CD4-positive, alpha-beta T cell treated with Interleukin-15 for 1 hour (primary cell): ENCODE measurements around the gene FBXO22.
A peak's percentile ranks its signal among the peaks of the same experiment; 100 is the strongest.
"Not testable (repeated sequence)": the region's sequence is repeated elsewhere in the genome, so short reads cannot be mapped to it uniquely, and the experiment has no call there.

Source experiments
- DNase-seq: peaks from one replicate; pipeline ENCODE4 v3.0.0-alpha.2; 2020

The FBXO22 gene

DNA sequence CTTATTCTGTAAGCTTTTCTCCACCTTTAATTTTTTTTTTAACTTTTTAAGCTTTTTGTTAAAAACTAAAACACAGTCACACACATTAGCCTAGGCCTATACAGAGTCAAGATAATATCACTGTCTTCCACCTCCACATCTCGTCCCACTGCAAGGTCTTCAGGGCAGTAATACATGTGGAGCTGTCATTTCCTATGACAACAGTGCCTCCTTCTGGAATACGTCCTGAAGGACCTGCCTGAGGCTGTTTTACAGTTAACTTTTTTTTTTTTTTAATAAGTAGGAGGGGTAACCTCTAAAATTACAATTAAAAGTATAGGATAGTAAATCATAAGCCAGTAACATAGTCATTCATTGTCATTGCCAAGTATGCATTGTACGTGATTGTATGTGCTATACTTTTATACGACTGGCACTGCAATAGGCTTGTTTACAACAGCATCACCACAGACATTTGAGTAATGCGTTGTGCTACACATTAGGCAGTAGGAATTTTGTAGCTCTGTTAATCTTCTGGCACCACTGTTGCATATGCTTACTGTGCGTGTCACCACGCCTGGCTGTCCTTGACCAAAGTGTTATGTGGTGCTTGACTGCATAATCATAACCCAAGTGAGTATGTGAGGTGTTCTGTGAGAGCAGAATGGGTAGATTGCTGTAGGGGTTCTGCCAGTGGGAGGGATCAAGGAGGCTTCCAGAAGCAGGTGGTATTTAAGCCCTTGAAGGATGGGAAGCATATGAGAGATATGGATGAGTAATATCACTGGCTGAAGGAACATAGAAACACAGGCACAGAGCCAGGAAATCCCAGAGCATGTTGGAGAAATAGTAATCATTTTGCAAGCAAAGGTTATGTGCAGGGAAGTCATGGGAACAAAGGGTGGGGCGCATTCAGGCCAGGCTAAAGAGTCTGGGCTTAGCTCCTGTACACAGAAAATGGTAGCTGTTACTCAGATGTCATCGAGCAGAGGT lies 18.3 kb downstream of the FBXO22 start:
- DNase-seq = peak; percentile 22

DNA sequence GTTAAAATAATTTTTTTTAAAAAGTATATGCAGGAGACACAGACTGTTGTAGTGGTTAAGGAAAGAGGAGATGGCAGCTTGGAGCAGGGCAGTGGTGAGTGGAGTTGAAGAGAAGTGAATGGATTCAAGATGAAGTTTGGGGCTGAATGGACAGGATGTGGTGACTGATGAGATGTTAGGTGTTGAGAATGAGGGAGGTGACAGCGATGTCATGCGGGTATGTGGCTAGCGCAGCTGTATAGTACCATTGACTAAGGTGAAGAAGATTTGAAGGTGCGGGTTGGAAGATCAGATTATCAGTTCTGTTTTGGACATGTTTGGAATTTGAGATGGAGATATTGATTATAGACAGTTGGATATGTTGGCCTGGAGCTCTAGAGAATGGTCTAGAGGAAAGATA lies 20.1 kb downstream of the FBXO22 start:
- DNase-seq = no peak

DNA sequence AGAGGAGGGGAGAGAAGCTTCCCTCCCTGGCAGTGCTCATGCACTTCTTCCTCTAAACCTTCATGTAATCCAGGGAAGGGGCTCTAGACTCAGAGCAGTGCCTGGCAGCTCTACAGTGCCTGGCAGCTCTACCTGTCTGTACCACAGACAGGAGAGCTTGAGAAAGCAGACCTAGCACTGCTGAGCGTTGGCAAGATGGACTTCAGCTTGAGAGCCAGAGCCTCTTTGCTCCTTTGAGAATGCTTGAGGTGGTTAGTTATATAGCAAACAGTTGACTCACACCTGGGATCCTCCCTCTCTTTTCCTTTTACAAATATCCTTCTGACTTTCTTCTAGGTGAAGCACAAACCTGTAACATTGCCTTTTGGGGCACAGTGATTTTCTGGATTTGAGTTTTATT lies 20.9 kb downstream of the FBXO22 start:
- DNase-seq = no peak

DNA sequence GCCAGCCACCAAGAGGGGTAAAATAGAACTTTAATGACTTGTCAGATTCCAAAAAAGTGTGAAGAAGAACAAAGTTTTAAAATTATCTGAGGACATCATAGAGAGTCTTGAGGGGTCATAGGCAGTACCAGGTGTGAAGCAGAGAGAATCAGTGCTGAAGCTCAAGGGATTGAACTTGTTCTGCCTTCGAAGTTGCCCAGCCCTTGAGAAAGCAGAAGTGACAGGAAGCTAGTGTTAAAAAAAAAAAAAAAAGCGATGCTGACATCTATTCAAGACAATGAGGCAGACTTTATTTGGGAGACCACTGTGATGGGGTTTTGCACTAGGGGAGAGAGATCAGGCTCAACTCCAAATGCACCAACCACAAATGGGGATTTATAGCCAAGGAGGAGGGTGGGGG lies 21.8 kb downstream of the FBXO22 start:
- no peak for DNase-seq

DNA sequence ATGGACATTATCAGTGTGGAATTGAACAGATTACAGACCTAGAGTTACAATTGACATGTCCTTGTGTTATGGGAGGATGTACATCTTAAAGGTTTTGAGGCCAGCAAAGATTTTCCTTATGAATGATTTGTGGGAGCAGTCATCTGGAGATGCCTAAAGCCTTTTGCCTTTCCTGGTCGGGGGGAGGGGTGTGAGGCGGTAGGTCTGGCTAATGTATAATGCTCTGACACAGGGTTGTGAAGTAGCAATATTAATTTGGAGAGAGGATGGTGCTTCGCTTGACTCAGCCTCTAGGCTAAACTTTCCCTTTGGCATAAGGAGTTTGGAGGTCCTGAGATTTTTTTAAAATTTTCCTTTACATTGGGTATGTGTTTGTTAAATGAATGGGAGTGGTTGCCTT lies 23.3 kb downstream of the FBXO22 start:
- no peak for DNase-seq

DNA sequence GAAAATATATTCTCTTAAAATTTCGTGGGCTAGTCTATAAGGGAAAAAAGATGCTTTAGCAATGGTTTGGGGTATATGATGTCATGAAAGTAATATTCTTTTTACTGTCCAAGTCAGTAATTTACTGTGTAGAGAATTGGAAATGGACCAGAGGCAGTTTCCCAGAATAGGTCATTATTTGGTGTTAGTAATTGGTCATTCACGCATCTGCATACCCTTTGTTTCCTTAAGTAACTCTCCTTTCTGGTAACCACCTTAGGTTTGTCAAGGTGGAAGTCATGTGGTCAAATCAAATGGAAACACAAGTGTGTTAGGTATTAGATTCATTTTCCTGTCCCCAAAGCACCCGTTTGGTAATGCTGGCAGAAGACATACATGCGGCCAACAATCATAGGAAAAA lies 23.9 kb downstream of the FBXO22 start:
- no peak for DNase-seq

DNA sequence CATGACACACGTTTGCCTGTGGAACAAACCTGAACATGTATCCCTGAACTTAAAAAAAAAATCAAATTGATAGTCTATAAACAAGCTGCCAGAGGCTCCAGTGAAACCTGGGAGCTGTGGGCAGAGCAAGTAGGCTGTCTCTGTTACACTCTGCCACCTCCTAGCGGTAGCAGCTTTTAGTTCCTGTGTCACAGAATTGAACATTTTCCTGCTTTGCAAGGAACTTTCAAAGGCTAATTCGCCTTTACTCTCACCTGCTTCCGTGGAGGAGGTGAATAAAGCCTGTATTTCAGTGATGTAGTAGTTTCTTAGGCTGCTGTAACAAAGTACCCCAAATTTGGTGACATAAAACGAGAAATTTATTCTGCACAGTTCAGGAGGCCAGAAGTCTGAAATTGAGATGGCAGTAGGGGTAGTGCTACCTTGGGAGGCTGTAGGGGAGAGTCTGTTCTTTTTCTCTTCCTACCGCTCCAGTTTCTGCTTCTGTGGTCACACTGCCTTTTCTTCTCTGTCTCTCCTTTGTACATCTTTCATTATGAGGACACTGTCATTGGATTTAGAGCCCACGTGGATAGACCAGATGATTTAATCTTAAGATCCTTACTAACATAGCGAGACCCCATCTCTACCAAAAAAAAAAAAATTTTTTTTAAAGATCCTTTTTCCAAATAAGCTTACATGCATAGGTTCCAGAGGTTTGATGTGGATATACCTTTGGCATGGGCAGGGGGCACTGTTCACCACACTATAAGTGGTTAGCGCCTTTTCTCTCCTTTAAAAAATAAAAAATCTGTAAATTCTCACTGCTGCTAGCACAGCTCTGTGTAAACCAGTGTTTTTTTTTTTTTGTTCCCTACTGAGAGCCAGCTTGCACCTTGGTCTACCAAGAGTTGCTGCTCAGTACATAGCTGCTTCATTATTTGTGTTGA lies 25.3 kb downstream of the FBXO22 start:
- DNase-seq = no peak

DNA sequence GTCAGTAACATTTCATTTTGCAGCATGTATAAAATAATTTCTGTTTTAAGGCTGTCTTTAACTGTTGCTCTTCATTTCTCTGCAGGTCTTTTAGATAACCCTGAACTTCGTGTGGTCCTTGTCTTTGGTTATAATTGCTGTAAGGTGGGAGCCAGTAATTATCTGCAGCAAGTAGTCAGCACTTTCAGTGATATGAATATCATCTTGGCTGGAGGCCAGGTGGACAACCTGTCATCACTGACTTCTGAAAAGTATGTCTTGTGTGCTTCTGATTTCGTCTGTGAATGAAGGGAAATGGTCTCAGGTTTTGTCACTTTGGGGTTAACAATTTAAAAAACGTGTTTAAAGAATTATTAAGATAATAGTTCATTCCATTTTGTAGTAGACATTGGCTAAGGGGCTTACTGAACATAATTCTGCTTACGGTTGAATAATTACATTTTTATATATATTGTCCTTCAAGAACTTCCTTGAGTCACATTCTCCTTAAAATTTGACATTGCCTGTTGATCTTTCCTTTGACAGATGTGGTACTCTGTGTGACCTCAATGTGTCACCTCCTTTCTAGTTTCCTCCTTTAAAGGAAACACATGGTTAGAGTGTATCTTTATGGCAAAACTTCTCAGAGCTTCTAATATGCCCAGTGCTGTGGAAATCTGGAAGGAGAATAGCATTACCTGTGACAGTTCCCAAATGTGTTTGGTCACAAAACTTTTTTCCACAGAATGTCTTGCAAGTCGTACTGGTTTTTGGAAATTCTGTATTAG lies 26.3 kb downstream of the FBXO22 start:
- no peak for DNase-seq

DNA sequence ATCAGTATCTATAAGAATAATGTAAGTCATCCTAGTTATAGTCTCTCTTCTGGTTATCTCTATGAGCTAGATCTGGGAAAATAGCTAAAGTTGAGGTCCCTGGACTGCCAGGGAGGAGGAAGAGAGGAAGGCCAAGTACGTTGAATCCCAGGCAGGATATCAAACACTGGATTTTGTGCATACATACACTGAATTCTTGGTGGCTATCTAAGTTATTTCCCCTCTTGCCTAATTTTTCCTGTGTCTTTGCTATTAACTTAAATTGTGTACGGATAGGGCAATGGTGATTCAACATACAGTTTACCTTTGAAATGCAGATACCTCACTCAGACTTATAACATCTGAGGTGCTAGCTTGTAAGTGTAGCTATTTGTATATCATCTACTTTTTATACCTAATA lies 27.2 kb downstream of the FBXO22 start:
- no peak for DNase-seq

DNA sequence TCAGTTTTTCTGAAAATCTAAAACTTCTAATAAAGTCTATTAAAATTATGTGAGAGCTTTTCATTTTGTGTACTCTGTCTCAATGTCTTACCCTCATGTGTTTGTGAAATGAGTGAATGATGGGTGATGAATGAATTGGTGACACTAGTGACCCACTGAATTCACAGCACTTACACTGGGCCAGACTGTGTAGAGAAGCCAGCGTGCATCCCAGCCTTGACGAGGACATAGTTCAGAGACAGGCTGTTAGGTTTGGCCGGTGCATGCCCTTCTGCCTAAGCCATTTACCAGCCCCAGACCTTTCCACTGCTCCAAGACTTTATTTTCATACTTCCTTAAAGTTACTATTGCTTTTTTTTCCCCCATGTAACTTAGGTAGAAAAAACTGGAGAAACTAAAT lies 38.8 kb downstream of the FBXO22 start:
- no peak for DNase-seq

DNA sequence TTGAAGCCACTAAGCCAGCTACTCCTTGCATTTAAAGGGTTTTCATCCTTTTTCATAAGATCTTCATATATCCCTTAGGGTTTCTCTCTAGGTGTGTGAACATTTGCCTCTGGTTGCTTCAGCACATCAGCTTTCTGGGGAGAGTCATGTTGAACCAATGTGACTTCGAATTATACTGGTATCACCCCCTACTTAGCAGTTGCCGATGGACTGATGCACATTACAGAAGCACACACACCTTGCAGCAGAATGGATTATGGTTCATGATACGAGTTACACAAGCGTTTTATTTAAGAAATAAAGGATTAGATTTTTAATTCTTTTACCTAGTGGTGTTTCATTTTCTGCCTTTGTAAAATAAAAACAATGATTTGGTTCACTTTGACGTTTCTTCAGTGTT lies 39.6 kb downstream of the FBXO22 start:
- DNase-seq = no peak

DNA sequence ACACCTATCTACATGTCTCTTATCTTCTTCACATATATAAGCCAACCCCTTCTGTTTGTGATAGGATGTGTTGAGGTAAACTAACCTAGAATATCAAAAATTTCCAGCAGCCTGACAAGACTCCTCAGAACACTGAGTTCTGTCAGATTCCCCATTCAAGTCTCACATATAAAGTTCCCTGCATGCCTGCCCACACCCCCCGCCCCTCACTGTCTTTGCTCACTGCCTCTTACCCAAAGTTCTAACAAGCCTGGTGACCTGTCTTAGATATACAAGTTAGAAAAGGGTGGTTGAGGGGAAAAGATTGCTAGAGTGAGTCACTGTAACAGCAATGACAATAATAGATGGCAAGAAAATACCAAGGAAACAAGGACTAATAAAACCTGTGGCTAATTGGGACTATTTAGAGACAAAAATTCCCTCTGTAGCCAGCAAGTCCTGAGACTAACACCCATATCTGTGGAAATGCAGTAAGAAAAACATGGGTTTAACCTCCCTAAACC lies 40.1 kb downstream of the FBXO22 start:
- DNase-seq = no peak

DNA sequence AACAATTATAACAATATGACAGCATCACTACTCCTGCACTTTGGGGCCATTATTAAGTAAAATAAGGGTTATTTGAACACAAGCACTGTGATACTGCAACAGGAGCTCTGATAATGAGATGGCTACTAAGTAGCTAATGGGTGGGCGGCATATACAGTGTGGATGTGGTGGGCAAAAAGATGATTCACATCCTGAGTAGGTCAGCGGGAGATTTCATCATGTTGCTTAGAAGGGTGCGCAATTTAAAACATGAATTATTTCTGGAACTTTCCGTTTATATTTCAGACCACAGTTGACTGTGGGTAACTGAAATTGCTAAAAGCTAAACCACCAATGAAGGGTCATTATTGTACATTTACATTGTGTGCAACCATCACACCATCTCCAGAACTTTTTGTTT lies 42.3 kb downstream of the FBXO22 start:
- DNase-seq = no peak

DNA sequence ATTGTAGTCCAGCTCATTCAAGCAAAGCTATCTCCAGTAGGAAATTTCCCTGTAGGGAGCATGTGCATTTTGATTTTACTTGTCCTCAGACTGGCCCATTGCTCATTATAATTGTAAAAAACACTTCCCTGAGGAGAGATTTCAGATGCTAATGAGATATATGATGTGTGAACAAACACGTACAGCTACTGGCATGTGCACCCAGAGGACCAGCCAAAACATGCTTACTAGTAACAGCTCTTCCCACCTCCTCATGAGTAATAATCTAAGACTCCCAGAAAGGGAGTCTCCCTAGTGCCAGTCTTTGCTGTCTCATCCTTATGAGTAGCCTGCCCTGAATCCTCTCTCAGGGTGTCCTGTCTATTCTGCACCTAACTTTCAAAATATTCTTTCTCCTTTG lies 43.4 kb downstream of the FBXO22 start:
- no peak for DNase-seq

DNA sequence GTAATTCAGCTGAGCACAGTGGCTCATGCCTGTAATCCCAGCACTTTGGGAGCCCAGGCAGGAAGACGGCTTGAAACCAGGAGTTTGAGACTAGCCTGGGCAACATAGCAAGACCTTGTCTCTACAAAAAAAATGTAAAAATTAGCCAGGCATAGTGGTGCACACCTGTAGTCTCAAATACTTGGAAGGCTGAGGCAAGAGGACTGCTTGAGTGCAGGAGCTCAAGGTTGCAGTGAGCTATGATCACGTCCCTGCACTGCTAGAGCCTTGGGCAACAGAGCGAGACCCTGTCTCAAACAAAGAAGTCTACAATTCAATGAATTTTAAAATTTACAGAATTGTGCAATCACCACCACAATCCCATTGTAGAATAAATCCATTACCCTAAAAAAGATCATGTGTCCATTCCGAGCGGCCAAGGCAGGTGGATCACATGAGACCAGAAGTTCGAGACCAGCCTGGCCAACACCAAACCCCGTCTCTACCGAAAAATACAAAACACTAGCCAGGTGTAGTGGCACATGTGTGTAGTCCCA lies 45.2 kb downstream of the FBXO22 start:
- DNase-seq = no peak

DNA sequence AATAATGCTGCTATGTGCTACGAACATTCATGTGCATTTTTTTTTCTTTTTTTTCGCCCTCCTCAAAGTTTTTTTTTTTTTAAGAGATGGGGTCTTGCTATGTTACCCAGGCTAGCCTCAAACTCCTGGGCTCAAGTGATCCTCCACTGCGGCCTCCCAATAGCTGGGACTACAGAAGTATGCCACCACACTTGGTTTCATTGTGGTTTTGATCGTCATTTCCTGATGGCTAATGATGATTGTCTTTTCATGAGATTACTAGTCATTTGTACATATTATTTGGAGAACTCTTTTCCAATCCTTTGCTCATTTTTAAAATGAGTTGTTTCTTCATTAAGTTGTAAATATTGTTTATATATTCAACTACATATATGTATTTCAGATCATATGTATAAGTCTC lies 48.8 kb downstream of the FBXO22 start:
- no peak for DNase-seq

DNA sequence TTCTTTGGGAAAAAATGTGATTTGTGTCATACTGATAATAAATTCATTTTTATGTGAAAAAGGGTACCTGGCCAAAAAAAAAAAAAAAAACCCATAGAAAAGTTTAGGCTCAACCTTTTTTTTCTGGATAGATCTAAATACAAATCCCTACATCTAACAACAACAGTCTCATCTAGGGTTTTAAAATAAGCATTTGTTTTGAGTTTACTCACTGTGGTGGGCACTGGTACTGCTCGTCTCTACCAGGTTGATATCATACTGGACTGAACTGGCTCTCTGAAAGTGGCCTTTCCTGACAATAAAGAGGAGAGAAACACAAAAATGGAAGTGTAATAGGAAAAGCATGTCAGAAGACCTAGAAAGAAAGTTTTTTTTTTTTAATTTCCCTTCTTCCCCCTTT lies 52.0 kb downstream of the FBXO22 start:
- no peak for DNase-seq

DNA sequence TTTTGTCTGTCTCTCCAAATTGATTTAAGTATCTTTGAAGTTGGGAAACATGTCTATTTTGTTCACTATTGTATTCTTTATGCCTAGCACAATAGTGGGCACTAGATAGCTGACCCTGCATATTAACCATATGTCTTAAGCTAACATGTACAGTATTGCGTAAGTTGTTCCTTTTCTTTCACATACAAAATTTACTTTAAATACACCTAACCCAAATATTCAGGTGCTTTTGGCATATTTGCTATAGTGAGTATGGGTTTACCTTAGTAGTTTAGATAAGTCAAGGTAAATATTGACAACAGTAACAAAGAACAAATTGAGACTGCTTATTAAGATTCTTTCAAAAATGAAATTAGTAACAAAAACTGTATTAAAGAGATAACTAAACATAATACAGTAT lies 57.7 kb downstream of the FBXO22 start:
- DNase-seq = no peak

DNA sequence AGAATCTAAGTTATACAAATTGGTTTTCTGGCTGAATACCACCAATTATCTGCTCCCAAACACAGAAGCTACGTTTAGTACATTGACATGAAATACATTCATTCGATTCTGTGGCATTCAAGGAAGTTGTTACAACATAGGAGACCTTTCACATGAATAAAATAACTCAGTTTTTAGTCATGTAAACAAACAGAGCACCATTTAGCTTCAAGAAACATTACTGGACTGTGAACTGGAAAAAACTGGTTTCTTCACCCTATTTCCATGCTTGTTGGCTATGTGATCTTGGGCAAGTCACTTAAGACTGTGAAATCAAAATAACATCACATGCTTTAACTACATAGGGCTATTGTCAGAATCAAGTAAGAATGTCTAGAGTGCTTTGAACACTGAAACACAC lies 62.4 kb downstream of the FBXO22 start:
- no peak for DNase-seq

DNA sequence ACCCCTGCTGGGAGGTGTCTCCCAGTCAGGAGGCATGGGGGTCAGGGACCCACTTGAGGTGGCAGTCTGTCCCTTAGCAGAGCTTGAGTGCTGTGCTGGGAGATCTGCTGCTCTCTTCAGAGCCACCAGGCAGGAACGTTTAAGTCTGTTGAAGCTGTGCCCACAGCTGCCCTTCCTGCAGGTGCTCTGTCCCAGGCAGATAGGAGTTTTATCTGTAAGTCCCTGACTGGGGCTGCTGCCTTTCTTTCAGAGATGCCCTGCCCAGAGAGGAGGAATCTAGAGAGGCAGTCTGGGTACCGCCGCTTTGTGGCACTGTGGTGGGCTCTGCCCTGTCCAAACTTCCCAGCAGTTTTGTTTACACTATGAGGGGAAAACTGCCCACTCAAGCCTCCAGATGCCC lies 73.1 kb downstream of the FBXO22 start:
- DNase-seq = not testable (repeated sequence)

DNA sequence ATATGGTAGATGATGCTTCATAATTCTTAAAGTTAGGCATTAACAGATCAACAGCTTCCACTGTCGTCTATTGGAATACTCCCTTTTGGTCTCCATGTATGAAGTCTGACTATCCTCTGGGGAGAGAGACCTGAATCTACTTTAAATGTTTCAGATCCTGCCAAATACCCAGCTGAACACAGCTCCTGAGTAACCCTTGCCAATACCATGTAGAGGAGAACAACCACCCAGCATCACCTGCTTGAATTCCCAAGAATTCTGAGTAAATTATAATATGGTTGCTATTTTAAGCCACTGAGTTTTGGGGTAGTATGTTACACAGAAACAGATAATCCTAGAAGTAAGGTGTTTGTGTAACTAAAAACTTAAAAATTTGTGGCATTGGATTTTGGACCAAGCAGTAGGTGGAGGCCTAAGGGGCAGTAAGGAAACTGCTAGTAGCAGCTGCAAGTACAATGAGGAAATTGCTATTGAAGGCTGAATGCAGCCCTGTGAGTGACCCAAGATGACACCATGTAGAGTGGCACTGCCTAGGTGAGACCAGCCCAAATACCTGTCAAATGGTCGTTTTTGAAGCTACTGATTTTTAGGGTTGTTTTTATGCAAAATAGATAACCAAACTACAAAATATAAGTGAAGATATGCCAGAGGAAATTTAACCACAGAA lies 77.6 kb downstream of the FBXO22 start:
- no peak for DNase-seq

DNA sequence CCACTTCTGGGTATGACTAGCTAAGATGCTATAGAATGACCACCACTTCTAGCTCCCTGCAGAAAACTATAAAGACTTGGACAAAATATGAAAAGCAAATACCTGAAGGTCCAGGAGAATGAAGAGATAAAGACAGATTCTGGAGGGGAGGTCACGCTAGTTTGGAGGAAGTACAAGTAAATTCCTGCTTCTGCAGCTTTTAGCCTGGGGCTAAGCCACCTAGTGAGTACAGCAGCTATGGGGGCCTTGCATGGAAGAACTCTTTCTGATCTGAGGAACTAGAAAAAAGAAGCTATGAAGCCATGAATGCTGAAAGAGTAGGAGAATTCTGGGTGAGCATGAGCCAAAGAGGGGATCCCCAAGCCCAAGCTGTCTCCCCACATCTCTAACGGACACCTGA lies 78.8 kb downstream of the FBXO22 start:
- no peak for DNase-seq
